Caco-2 (cell line): ENCODE results near the gene MTFMT. TPM values are rescaled to one million over a fixed set of nuclear protein-coding genes. Genes with fewer than 3 reads are reported as not detected.
"Not testable (repeated sequence)": the region's sequence is repeated elsewhere in the genome, so short reads cannot be mapped to it uniquely, and the experiment has no call there.

Source experiments
- BruUV-seq: library from RNA; stranded (reverse); fragments of 400-500 nt; replicated peaks from 2 replicates; lab custom pipeline; 2021; lab: Mats Ljungman, UMichigan
- CTCF ChIA-PET: fragments of 300-600 bp; sonication (Branson Sonifier 250); formaldehyde crosslinking; loops from one replicate; lab custom pipeline; 2022; ENCODE audit warnings: antibody characterized with exemption; lab: Charles Lee
- POLR2A ChIA-PET: fragments of 300-600 bp; sonication (Branson Sonifier 250); formaldehyde crosslinking; loops from one replicate; lab custom pipeline; 2022; ENCODE audit warnings: antibody characterized with exemption; lab: Charles Lee
- DNase-seq, 2 experiments: peaks; one replicate each; pipeline versions ENCODE4 v3.0.0 to v3.0.0-alpha.2; 2020 to 2022
- H3K27me3 ChIP-seq: replicated peaks from 2 replicates; pipeline ENCODE4 v1.6.0; 2011; ENCODE audit warnings: low read length; ENCODE audit not compliant: control insufficient read depth, insufficient read depth
- H3K36me3 ChIP-seq: 2 replicates; pipeline ENCODE4 v1.5.1; 2011; ENCODE audit warnings: low read length; ENCODE audit not compliant: control insufficient read depth, insufficient read depth
- H3K4me1 ChIP-seq: fragments of 250-450 bp; sonication (Bioruptor Pico); 2 replicates; pipeline ENCODE4 v1.5.1; 2020; ENCODE audit warnings: mild to moderate bottlenecking
- H3K4me3 ChIP-seq: 2 replicates; pipeline ENCODE4 v1.5.1; 2011; ENCODE audit warnings: low read depth, mild to moderate bottlenecking, control low read depth, low read length
- H3K9me3 ChIP-seq: fragments of 250-450 bp; sonication (Bioruptor Pico); 2 replicates; pipeline ENCODE4 v1.5.1; 2020; ENCODE audit warnings: mild to moderate bottlenecking, moderate library complexity
- H3K27ac Mint-ChIP-seq: one replicate; pipeline ENCODE4 v1.8.0; 2022; ENCODE audit warnings: mixed read lengths; ENCODE audit not compliant: unreplicated experiment
- H3K27me3 Mint-ChIP-seq: one replicate; pipeline ENCODE4 v1.8.0; 2022; ENCODE audit warnings: mixed read lengths; ENCODE audit not compliant: insufficient read depth, unreplicated experiment
- H3K36me3 Mint-ChIP-seq: one replicate; pipeline ENCODE4 v1.8.0; 2022; ENCODE audit warnings: mild to moderate bottlenecking, mixed read lengths; ENCODE audit not compliant: insufficient read depth, unreplicated experiment
- H3K4me1 Mint-ChIP-seq: one replicate; pipeline ENCODE4 v1.8.0; 2022; ENCODE audit warnings: low read depth, mixed read lengths; ENCODE audit not compliant: unreplicated experiment
- H3K4me3 Mint-ChIP-seq: one replicate; pipeline ENCODE4 v1.8.0; 2022; ENCODE audit warnings: mild to moderate bottlenecking, moderate library complexity, mixed read lengths; ENCODE audit not compliant: unreplicated experiment
- H3K9me3 Mint-ChIP-seq: one replicate; pipeline ENCODE4 v1.8.0; 2022; ENCODE audit warnings: mixed read lengths; ENCODE audit not compliant: unreplicated experiment
- intact Hi-C: fragments of 100-400 bp; cut with micrococcal nuclease; formaldehyde crosslinking; loops from one replicate; pipeline ENCODE4 v1.10.0; 2022; ENCODE audit not compliant: unreplicated experiment
- total RNA-seq: library from RNA; stranded (reverse); gene quantifications from 2 replicates; pipeline ENCODE4 v1.2.3, GENCODE V29; 2022
- TF ChIP-seq, protein P1 (sequence below), 2 experiments: fragments of 200-600 bp in 1 of 2; IDR thresholded peaks; 1 replicate in 1 of 2; 2 replicates in 1 of 2; pipeline versions ENCODE4 v1.5.1 to v1.8.0; 2011 to 2022; ENCODE audit warnings: antibody characterized with exemption in 1 of 2, control low read depth in 1 of 2, inconsistent platforms in 1 of 2, low read depth in 1 of 2, low read length in 1 of 2, mild to moderate bottlenecking in 1 of 2, moderate library complexity in 1 of 2; ENCODE audit not compliant: insufficient read depth in 1 of 2, severe bottlenecking in 1 of 2, unreplicated experiment in 1 of 2

MTFMT gene
- total RNA-seq, 1 experiment from 2014 or later = 24.7 TPM

DNA sequence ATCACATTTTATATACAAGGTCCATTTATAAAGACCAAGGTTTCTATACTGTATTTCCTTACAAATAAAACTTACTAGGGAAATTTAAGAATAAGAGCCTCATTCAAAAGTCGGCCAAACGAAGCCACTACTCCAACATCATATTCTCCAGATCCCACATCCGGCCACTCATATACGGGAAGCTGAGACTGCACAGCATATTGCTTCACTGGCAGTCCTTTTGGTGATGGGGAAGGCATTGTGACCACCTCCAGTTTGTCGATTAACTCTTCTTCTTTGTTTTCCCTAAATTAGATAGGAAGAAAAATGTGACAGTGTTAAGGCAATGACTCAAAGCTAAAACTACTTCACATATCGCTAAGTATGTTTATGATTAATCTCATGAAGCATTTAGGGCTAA is 2.7 kb downstream of the MTFMT start:
- Histone ChIP-seq H3K27me3 (no peaks in the 10 kb centered on the region), H3K36me3 (no peaks in the 10 kb centered on the region), H3K4me1 (peaks cover 11% of the 10 kb centered on the region), H3K9me3 (no peaks in the 10 kb centered on the region), H3K4me3 (no peak overlapping the region)
- no peaks in the 10 kb centered on the region for H3K27me3 Mint-ChIP-seq
- CTCF ChIA-PET = no interaction called here
- H3K4me1 Mint-ChIP-seq = peaks cover 7% of the 10 kb centered on the region
- POLR2A ChIA-PET = no interaction called here
- intact Hi-C loops = no loop called here
- no TSS peak for BruUV-seq
- H3K36me3 Mint-ChIP-seq = peaks cover 31% of the 10 kb centered on the region
- no peaks in the 10 kb centered on the region for H3K9me3 Mint-ChIP-seq
- no peak overlapping the region for H3K27ac Mint-ChIP-seq
- DNase-seq = no peak
- TF ChIP-seq, protein P1, sequence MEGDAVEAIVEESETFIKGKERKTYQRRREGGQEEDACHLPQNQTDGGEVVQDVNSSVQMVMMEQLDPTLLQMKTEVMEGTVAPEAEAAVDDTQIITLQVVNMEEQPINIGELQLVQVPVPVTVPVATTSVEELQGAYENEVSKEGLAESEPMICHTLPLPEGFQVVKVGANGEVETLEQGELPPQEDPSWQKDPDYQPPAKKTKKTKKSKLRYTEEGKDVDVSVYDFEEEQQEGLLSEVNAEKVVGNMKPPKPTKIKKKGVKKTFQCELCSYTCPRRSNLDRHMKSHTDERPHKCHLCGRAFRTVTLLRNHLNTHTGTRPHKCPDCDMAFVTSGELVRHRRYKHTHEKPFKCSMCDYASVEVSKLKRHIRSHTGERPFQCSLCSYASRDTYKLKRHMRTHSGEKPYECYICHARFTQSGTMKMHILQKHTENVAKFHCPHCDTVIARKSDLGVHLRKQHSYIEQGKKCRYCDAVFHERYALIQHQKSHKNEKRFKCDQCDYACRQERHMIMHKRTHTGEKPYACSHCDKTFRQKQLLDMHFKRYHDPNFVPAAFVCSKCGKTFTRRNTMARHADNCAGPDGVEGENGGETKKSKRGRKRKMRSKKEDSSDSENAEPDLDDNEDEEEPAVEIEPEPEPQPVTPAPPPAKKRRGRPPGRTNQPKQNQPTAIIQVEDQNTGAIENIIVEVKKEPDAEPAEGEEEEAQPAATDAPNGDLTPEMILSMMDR (IDR thresholded peaks at IDR 0.05; ENCODE audit: insufficient read depth in 1 of 2, low read depth in 1 of 2, low read length in 1 of 2, severe bottlenecking in 1 of 2, unreplicated experiment in 1 of 2) = no peak
- H3K4me3 Mint-ChIP-seq = no peak overlapping the region

DNA sequence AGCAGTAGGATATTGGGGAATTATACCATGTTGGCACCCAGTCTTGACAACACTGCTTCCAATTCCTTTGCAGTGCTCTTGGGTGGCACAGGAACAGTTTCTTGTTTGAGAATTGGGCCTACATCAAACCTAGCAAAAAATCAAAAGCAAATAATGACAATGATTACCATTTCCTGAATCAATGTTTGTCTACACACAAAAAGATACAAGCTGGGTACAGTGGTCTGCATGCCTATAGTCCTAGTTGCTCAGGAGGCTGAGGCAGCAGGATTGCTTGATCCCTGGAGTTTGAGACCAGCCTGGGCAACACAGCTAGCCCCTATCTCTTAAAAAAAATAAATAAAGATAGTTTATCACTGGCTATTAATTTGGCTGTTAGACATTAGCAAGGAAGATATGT is 8.0 kb downstream of the MTFMT start:
- H3K4me3 Mint-ChIP-seq = no peak overlapping the region
- no TSS peak for BruUV-seq
- Histone ChIP-seq H3K9me3 (no peaks in the 10 kb centered on the region), H3K27me3 (no peaks in the 10 kb centered on the region), H3K4me3 (no peak overlapping the region), H3K36me3 (no peaks in the 10 kb centered on the region), H3K4me1 (no peaks in the 10 kb centered on the region)
- TF ChIP-seq, protein P1 (IDR thresholded peaks at IDR 0.05; ENCODE audit: insufficient read depth in 1 of 2, low read depth in 1 of 2, low read length in 1 of 2, severe bottlenecking in 1 of 2, unreplicated experiment in 1 of 2) = no peak
- H3K27me3 Mint-ChIP-seq = no peaks in the 10 kb centered on the region
- intact Hi-C loops = no loop called here
- ChIA-PET CTCF (interaction anchor here (0.7 kb wide), 1 partner anchor 136 kb away, joined by 3 read pairs; no protein-coding TSS in a partner anchor), POLR2A (no interaction called here)
- no peaks in the 10 kb centered on the region for H3K4me1 Mint-ChIP-seq
- peaks cover 44% of the 10 kb centered on the region for H3K36me3 Mint-ChIP-seq
- H3K9me3 Mint-ChIP-seq = no peaks in the 10 kb centered on the region
- no peak overlapping the region for H3K27ac Mint-ChIP-seq
- no peak for DNase-seq

DNA sequence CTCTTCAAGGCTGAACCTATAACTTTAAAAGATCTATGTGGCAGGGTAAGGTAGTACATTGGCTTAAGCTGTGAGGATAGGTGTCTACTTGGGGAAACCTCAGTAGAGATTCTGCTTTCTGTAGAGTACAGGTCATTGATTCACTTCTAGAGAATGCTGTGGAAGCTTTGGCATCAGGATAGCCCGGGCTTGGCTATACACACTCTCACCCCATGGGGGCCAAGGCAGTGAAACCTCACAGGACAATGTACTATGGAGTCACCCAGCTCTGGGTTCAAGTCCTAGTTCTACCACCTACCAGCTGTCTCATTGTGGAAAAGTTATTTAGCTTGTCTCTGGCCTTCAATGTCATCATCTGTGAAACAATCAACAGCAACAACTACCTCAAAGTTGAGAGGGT is 9.0 kb downstream of the MTFMT start:
- intact Hi-C loops = no loop called here
- Histone ChIP-seq H3K4me3 (no peak overlapping the region), H3K27me3 (no peaks in the 10 kb centered on the region), H3K9me3 (no peaks in the 10 kb centered on the region), H3K4me1 (no peaks in the 10 kb centered on the region), H3K36me3 (0 out of 2 replicates have a peak, but pooled peaks cover 1% of the 10 kb centered on the region)
- no peak for DNase-seq
- TF ChIP-seq, protein P1 (IDR thresholded peaks at IDR 0.05; ENCODE audit: insufficient read depth in 1 of 2, low read depth in 1 of 2, low read length in 1 of 2, severe bottlenecking in 1 of 2, unreplicated experiment in 1 of 2) = no peak
- ChIA-PET CTCF (no interaction called here), POLR2A (no interaction called here)
- no TSS peak for BruUV-seq
- no peaks in the 10 kb centered on the region for H3K9me3 Mint-ChIP-seq
- no peak overlapping the region for H3K27ac Mint-ChIP-seq
- H3K36me3 Mint-ChIP-seq = peaks cover 45% of the 10 kb centered on the region
- H3K4me1 Mint-ChIP-seq = no peaks in the 10 kb centered on the region
- no peaks in the 10 kb centered on the region for H3K27me3 Mint-ChIP-seq
- no peak overlapping the region for H3K4me3 Mint-ChIP-seq

DNA sequence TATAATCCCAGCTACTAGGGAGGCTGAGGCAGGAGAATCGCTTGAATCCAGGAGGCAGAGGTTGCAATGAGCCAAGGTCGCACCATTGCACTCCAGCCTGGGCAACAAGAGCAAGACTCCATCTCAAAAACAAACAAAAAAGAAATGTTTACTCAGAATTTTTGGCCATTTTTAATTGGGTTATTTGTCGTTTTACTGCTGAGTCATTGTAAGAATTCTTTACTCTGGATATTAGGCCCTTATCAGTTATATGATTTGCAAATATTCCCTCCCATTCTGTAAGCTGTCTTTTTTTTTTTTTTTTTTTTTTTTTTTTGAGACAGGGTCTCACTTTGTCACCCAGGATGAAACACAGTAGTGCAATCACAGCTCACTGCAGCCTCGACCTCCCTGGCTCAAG is 18.2 kb downstream of the MTFMT start:
- H3K36me3 ChIP-seq, POLR2A ChIA-PET: not testable (repeated sequence)
- H3K9me3 Mint-ChIP-seq = peaks cover 12% of the 10 kb centered on the region

More for the DNA sequence above, 18.2 kb downstream of the MTFMT start:
- H3K4me1 Mint-ChIP-seq, H3K27me3 Mint-ChIP-seq, H3K27ac Mint-ChIP-seq, H3K4me3 ChIP-seq, CTCF ChIA-PET, BruUV-seq, H3K9me3 ChIP-seq, intact Hi-C loops, H3K27me3 ChIP-seq, DNase-seq, H3K4me3 Mint-ChIP-seq, H3K4me1 ChIP-seq: not testable (repeated sequence)
- H3K36me3 Mint-ChIP-seq = peaks cover 43% of the 10 kb centered on the region
